HG03139 (cell line): ENCODE results near the gene SPAST.
"Not testable (repeated sequence)": the region's sequence is repeated elsewhere in the genome, so short reads cannot be mapped to it uniquely, and the experiment has no call there.

Source experiments
- ATAC-seq: cut with Tn5 transposase; IDR thresholded peaks from one replicate; pipeline ENCODE4 v1.9.1; 2021; ENCODE audit not compliant: unreplicated experiment

SPAST gene

GRCh38 chr2:32124660-32125059 lies 61.3 kb downstream of the SPAST start:
- ATAC-seq: no peak

GRCh38 chr2:32128636-32129035 lies 65.3 kb downstream of the SPAST start:
- no peak for ATAC-seq

GRCh38 chr2:32129086-32129485 lies 65.7 kb downstream of the SPAST start:
- ATAC-seq: no peak

- ATAC-seq: no peak
Observed at GRCh38 chr2:32135409-32135808, 72.1 kb downstream of the SPAST start.

GRCh38 chr2:32136097-32136496 lies 72.7 kb downstream of the SPAST start:
- no peak for ATAC-seq

GRCh38 chr2:32151544-32151943 lies 88.2 kb downstream of the SPAST start:
- not testable (repeated sequence) for ATAC-seq

GRCh38 chr2:32159678-32160077 lies 96.3 kb downstream of the SPAST start:
- ATAC-seq: no peak

- no peak for ATAC-seq
Observed at GRCh38 chr2:32161296-32161695, 97.9 kb downstream of the SPAST start.

- ATAC-seq: not testable (repeated sequence)
Observed at GRCh38 chr2:32164254-32164653, 100.9 kb downstream of the SPAST start.

- ATAC-seq: not testable (repeated sequence)
Observed at GRCh38 chr2:32165027-32165347, 101.6 kb downstream of the SPAST start.

GRCh38 chr2:32166115-32166574 lies 102.8 kb downstream of the SPAST start:
- ATAC-seq: no peak

- no peak for ATAC-seq
Observed at GRCh38 chr2:32168513-32168912, 105.2 kb downstream of the SPAST start.

- no peak for ATAC-seq
Observed at GRCh38 chr2:32172870-32173269, 109.5 kb downstream of the SPAST start.

GRCh38 chr2:32182667-32183066 lies 119.3 kb downstream of the SPAST start:
- no peak for ATAC-seq

- no peak for ATAC-seq
Observed at GRCh38 chr2:32189011-32189410, 125.7 kb downstream of the SPAST start.

- no peak for ATAC-seq
Observed at GRCh38 chr2:32192418-32192817, 129.1 kb downstream of the SPAST start.

GRCh38 chr2:32200814-32201213 lies 137.5 kb downstream of the SPAST start:
- ATAC-seq: no peak

GRCh38 chr2:32203428-32203827 lies 140.1 kb downstream of the SPAST start:
- not testable (repeated sequence) for ATAC-seq
